Kidney epithelial cell (primary cell): ENCODE results near the gene CALY. TPM values are rescaled to one million over a fixed set of nuclear protein-coding genes. Genes with fewer than 3 reads are reported as not detected.
A peak's percentile ranks its signal among the peaks of the same experiment; 100 is the strongest.

ENCODE experiments used
- DNase-seq: peaks from one replicate; pipeline ENCODE4 v3.0.0-alpha.2; 2010; ENCODE audit warnings: low read depth
- H3K27me3 ChIP-seq: 2 replicates; pipeline ENCODE4 v1.6.0; 2011; ENCODE audit warnings: low read length; ENCODE audit not compliant: control insufficient read depth, insufficient read depth
- H3K36me3 ChIP-seq: 2 replicates; pipeline ENCODE4 v1.5.1; 2011; ENCODE audit warnings: low read length; ENCODE audit not compliant: control insufficient read depth, insufficient read depth
- H3K4me3 ChIP-seq: 2 replicates; pipeline ENCODE4 v1.5.1; 2011; ENCODE audit warnings: low read depth, mild to moderate bottlenecking, control low read depth, low read length
- CTCF ChIP-seq: IDR thresholded peaks from 2 replicates; pipeline ENCODE4 v1.5.1; 2011; ENCODE audit warnings: mild to moderate bottlenecking, moderate library complexity, low read length, control low read depth, inconsistent platforms; ENCODE audit not compliant: insufficient read depth, poor library complexity, severe bottlenecking
- total RNA-seq: library from RNA; depleted of rRNA; stranded (reverse); fragments of >200 nt; gene quantifications from 2 replicates; pipeline ENCODE4 v1.2.3, GENCODE V29; 2015

Gene CALY
- total RNA-seq, 1 donor from 2014 or later: 0.96 TPM

- no peak for TF ChIP-seq CTCF
- Histone ChIP-seq H3K36me3 (no peaks in the 10 kb centered on the region), H3K4me3 (no peak overlapping the region), H3K27me3 (peaks cover 46% of the 10 kb centered on the region)
- no peak for DNase-seq
Observed at GRCh38 chr10:133338080-133339071, 1.7 kb upstream of the CALY start.

- H3K4me3 ChIP-seq: no peak overlapping the region
- no peak for DNase-seq
- H3K36me3 ChIP-seq: no peaks in the 10 kb centered on the region
- peaks cover 54% of the 10 kb centered on the region for H3K27me3 ChIP-seq
- no peak for TF ChIP-seq CTCF
Observed at GRCh38 chr10:133337370-133337725, 652 bp upstream of the CALY start.

- no peaks in the 10 kb centered on the region for H3K36me3 ChIP-seq
- peaks cover 60% of the 10 kb centered on the region for H3K27me3 ChIP-seq
Observed at GRCh38 chr10:133336118-133336576, 549 bp downstream of the CALY start.

GRCh38 chr10:133335246-133336117 is 1.2 kb downstream of the CALY start:
- H3K36me3 ChIP-seq: no peaks in the 10 kb centered on the region
- DNase-seq: no peak
- H3K27me3 ChIP-seq: peaks cover 63% of the 10 kb centered on the region
- no peak for TF ChIP-seq CTCF
- H3K4me3 ChIP-seq: peak overlapping the region; percentile 23

More at GRCh38 chr10:133336118-133336576, 549 bp downstream of the CALY start:
- TF ChIP-seq CTCF: no peak
- DNase-seq: no peak
- no peak overlapping the region for H3K4me3 ChIP-seq

- Histone ChIP-seq H3K4me3 (peak overlapping the region; percentile 23), H3K36me3 (no peaks in the 10 kb centered on the region), H3K27me3 (peaks cover 59% of the 10 kb centered on the region)
- no peak for DNase-seq
- no peak for TF ChIP-seq CTCF
Observed at GRCh38 chr10:133334503-133335245, 2.0 kb downstream of the CALY start.
